GM23338 (cell line): ENCODE results near the gene HEXD. TPM values are rescaled to one million over a fixed set of nuclear protein-coding genes. Genes with fewer than 3 reads are reported as not detected.

Experiments used
- ATAC-seq: fragments of 200-7000 bp; cut with Tn5 transposase; 3 replicates; pipeline ENCODE4 v1.9.1; 2020
- DNase-seq: peaks from one replicate; pipeline ENCODE4 v3.0.0-alpha.2; 2015; ENCODE audit warnings: low spot score
- H2AFZ ChIP-seq: fragments of 200-600 bp; sonication (generic); 2 replicates; pipeline ENCODE4 v1.8.0; 2016; ENCODE audit warnings: antibody characterized with exemption, mild to moderate bottlenecking, moderate library complexity
- H3F3A ChIP-seq: fragments of 200-600 bp; sonication (generic); replicated peaks from 2 replicates; pipeline ENCODE4 v1.8.0; 2017; ENCODE audit warnings: antibody characterized with exemption, mixed run types, low read depth
- H3K27ac ChIP-seq: fragments of 200-600 bp; sonication (generic); 2 replicates; pipeline ENCODE4 v1.6.1; 2016; ENCODE audit warnings: low read depth
- H3K27me3 ChIP-seq: fragments of 200-600 bp; sonication (generic); 2 replicates; pipeline ENCODE4 v1.8.0; 2016; ENCODE audit warnings: mild to moderate bottlenecking, mixed run types, moderate library complexity; ENCODE audit not compliant: insufficient read depth
- H3K36me3 ChIP-seq: fragments of 200-600 bp; sonication (generic); 2 replicates; pipeline ENCODE4 v1.8.0; 2016; ENCODE audit warnings: mild to moderate bottlenecking; ENCODE audit not compliant: insufficient read depth
- H3K4me1 ChIP-seq: fragments of 200-600 bp; sonication (generic); 2 replicates; pipeline ENCODE4 v1.8.0; 2016; ENCODE audit warnings: mild to moderate bottlenecking, moderate library complexity; ENCODE audit not compliant: insufficient read depth
- H3K4me2 ChIP-seq: fragments of 200-600 bp; sonication (generic); 2 replicates; pipeline ENCODE4 v1.7.1; 2017; ENCODE audit warnings: mixed run types
- H3K4me3 ChIP-seq: fragments of 200-600 bp; sonication (generic); 2 replicates; pipeline ENCODE4 v1.6.1; 2016; ENCODE audit warnings: mixed run types
- H3K79me2 ChIP-seq: fragments of 200-600 bp; sonication (generic); replicated peaks from 2 replicates; pipeline ENCODE4 v1.8.0; 2017; ENCODE audit warnings: mild to moderate bottlenecking; ENCODE audit not compliant: insufficient read depth
- H3K9me2 ChIP-seq: fragments of 200-600 bp; sonication (generic); 2 replicates; pipeline ENCODE4 v1.8.0; 2017; ENCODE audit not compliant: insufficient read depth
- H4K20me1 ChIP-seq: fragments of 200-600 bp; sonication (generic); replicated peaks from 2 replicates; pipeline ENCODE4 v1.8.0; 2017; ENCODE audit warnings: mild to moderate bottlenecking; ENCODE audit not compliant: insufficient read depth
- H3K27ac Mint-ChIP-seq: 2 replicates; pipeline ENCODE4 v1.8.0; 2020; ENCODE audit warnings: inconsistent platforms, mild to moderate bottlenecking, moderate library complexity, mixed read lengths
- H3K27me3 Mint-ChIP-seq: 3 replicates; pipeline ENCODE4 v1.8.0; 2022; ENCODE audit warnings: low read depth, mild to moderate bottlenecking, moderate library complexity, mixed read lengths, inconsistent platforms; ENCODE audit not compliant: insufficient read depth, poor library complexity
- H3K36me3 Mint-ChIP-seq: 3 replicates; pipeline ENCODE4 v1.8.0; 2021; ENCODE audit warnings: low read depth, mild to moderate bottlenecking, inconsistent platforms, moderate library complexity, mixed read lengths
- H3K4me1 Mint-ChIP-seq: 3 replicates; pipeline ENCODE4 v1.8.0; 2020; ENCODE audit warnings: mild to moderate bottlenecking, inconsistent platforms, mixed read lengths
- H3K4me3 Mint-ChIP-seq: 3 replicates; pipeline ENCODE4 v1.8.0; 2021; ENCODE audit warnings: moderate library complexity, mild to moderate bottlenecking, inconsistent platforms, mixed read lengths
- H3K9me3 Mint-ChIP-seq: 3 replicates; pipeline ENCODE4 v1.8.0; 2020; ENCODE audit warnings: moderate library complexity, mild to moderate bottlenecking, inconsistent platforms, mixed read lengths
- CREB1 ChIP-seq: fragments of 250-450 bp; sonication (Bioruptor Pico); IDR thresholded peaks from 2 replicates; pipeline ENCODE4 v1.5.0; 2020; ENCODE audit warnings: low read depth, mild to moderate bottlenecking, moderate library complexity
- EZH2 ChIP-seq: fragments of 200-600 bp; sonication (generic); IDR thresholded peaks from one replicate; pipeline ENCODE4 v1.8.0; 2017; ENCODE audit warnings: antibody characterized with exemption, mild to moderate bottlenecking, low read depth; ENCODE audit not compliant: unreplicated experiment
- EZH2phosphoT487 ChIP-seq: fragments of 200-600 bp; sonication (generic); IDR thresholded peaks from one replicate; pipeline ENCODE4 v1.8.1; 2018; ENCODE audit warnings: antibody characterized with exemption; ENCODE audit not compliant: unreplicated experiment
- JUNB ChIP-seq: IDR thresholded peaks from one replicate; pipeline ENCODE4 v1.6.1; 2016; ENCODE audit warnings: antibody characterized with exemption; ENCODE audit not compliant: unreplicated experiment
- NANOG ChIP-seq: IDR thresholded peaks from 2 replicates; pipeline ENCODE4 v1.6.1; 2016; ENCODE audit warnings: antibody characterized with exemption, borderline replicate concordance
- POLR2AphosphoS5 ChIP-seq: IDR thresholded peaks from 2 replicates; pipeline ENCODE4 v1.6.1; 2016; ENCODE audit warnings: antibody characterized with exemption, low read depth
- STAT1 ChIP-seq: IDR thresholded peaks from one replicate; pipeline ENCODE4 v1.6.1; 2016; ENCODE audit warnings: antibody characterized with exemption; ENCODE audit not compliant: unreplicated experiment
- ZNF114 ChIP-seq: fragments of 250-450 bp; sonication (Bioruptor Pico); IDR thresholded peaks from 2 replicates; pipeline ENCODE4 v1.5.0; 2020; ENCODE audit warnings: mild to moderate bottlenecking, moderate library complexity
- ZNF331 ChIP-seq: fragments of 250-450 bp; sonication (Bioruptor Pico); IDR thresholded peaks from 2 replicates; pipeline ENCODE4 v1.5.0; 2020; ENCODE audit warnings: low read depth, mild to moderate bottlenecking, moderate library complexity
- polyA plus RNA-seq: library from polyadenylated mRNA; unstranded; fragments of >200 nt; fragmentation: Nextera tagmentation; extraction: Ambion mirVana; gene quantifications from 2 replicates; pipeline ENCODE4 v1.2.1, GENCODE V29; 2016
- total RNA-seq: library from RNA; depleted of rRNA; stranded (reverse); fragments of >200 nt; shearing (Covaris generic); gene quantifications from 2 replicates; pipeline ENCODE4 v1.2.3, GENCODE V29; 2014
- TF ChIP-seq, protein P1 (sequence below): fragments of 250-450 bp; sonication (Bioruptor Pico); IDR thresholded peaks from 2 replicates; pipeline ENCODE4 v1.5.0; 2020; ENCODE audit warnings: mild to moderate bottlenecking, moderate library complexity
- TF ChIP-seq, protein P2 (sequence below): IDR thresholded peaks from 2 replicates; pipeline ENCODE4 v1.6.1; 2016; ENCODE audit warnings: antibody characterized with exemption
- TF ChIP-seq, protein P3 (sequence below), 2 experiments: fragments of 200-600 bp in 1 of 2; sonication (generic) in 1 of 2; conservative IDR thresholded peaks; 2 replicates each; pipeline versions ENCODE4 v1.5.1 to v1.6.1; 2016 to 2017; ENCODE audit warnings: antibody characterized with exemption in 2 of 2, low read depth in 2 of 2, mild to moderate bottlenecking in 2 of 2, moderate library complexity in 1 of 2
- TF ChIP-seq, protein P4 (sequence below): IDR thresholded peaks from one replicate; pipeline ENCODE4 v1.6.1; 2018; ENCODE audit warnings: antibody characterized with exemption; ENCODE audit not compliant: unreplicated experiment

The HEXD gene
- total and polyA plus RNA-seq, 2 experiments from 2014 or later = 11.9 to 31.1 TPM

DNA sequence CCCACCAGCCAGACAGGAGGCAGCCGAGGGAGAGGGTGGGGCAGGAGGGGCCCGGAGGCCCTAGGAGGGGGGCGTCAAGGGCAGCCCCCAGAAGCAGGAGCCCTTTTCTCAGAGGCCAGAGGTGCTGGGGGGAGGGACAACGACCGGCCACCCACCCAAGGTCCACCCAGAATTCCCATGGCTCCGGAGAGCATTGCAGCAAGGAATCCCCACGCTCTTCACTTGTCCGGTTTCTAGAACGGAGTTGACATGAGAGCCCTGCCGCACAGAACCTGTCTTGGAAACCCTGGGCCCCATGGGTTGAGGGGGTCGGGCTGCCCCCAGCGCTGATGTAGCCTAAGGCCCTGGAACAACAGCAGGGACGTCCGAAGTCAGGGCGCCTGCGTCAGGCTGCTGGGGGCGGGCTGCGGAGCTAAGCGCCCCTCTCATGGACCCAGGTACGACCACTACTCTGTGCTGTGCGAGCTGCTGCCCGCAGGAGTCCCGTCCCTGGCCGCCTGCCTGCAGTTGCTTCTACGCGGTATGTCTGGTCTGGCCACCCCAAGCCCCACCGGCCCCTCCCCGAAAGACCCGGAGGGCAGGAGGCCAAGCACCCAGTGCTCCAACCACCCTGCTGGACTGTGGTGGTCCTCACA is 21.2 kb downstream of the HEXD start:
- Mint-ChIP-seq H3K27me3 (peaks cover 21% of the 10 kb centered on the region), H3K27ac (no peak overlapping the region), H3K36me3 (peaks cover 14% of the 10 kb centered on the region), H3K4me3 (no peak overlapping the region), H3K9me3 (no peaks in the 10 kb centered on the region), H3K4me1 (peaks cover 18% of the 10 kb centered on the region)
- Histone ChIP-seq H3K4me3 (no peak overlapping the region), H3K4me1 (peaks cover 5% of the 10 kb centered on the region), H3K9me2 (no peaks in the 10 kb centered on the region), H3K27me3 (no peaks in the 10 kb centered on the region), H4K20me1 (no peaks in the 10 kb centered on the region; the same call in 1 of the 2 replicates), H3F3A (0 out of 2 replicates have a peak, but pooled peaks cover 3% of the 10 kb centered on the region), H2AFZ (no peak overlapping the region), H3K36me3 (no peaks in the 10 kb centered on the region), H3K79me2 (no peaks in the 10 kb centered on the region), H3K27ac (no peak overlapping the region), H3K4me2 (no peak overlapping the region)
- ATAC-seq (peak; percentile 2; the same call in 1 of the 3 replicates), DNase-seq (no peak)
- TF ChIP-seq POLR2AphosphoS5 (no peak), STAT1 (no peak), NANOG (no peak), ZNF114 (CRISPR knock-in tag) (no peak), JUNB (no peak), CREB1 (CRISPR knock-in tag) (no peak), EZH2phosphoT487 (no peak), EZH2 (no peak), ZNF331 (no peak)
- TF ChIP-seq, protein P1, sequence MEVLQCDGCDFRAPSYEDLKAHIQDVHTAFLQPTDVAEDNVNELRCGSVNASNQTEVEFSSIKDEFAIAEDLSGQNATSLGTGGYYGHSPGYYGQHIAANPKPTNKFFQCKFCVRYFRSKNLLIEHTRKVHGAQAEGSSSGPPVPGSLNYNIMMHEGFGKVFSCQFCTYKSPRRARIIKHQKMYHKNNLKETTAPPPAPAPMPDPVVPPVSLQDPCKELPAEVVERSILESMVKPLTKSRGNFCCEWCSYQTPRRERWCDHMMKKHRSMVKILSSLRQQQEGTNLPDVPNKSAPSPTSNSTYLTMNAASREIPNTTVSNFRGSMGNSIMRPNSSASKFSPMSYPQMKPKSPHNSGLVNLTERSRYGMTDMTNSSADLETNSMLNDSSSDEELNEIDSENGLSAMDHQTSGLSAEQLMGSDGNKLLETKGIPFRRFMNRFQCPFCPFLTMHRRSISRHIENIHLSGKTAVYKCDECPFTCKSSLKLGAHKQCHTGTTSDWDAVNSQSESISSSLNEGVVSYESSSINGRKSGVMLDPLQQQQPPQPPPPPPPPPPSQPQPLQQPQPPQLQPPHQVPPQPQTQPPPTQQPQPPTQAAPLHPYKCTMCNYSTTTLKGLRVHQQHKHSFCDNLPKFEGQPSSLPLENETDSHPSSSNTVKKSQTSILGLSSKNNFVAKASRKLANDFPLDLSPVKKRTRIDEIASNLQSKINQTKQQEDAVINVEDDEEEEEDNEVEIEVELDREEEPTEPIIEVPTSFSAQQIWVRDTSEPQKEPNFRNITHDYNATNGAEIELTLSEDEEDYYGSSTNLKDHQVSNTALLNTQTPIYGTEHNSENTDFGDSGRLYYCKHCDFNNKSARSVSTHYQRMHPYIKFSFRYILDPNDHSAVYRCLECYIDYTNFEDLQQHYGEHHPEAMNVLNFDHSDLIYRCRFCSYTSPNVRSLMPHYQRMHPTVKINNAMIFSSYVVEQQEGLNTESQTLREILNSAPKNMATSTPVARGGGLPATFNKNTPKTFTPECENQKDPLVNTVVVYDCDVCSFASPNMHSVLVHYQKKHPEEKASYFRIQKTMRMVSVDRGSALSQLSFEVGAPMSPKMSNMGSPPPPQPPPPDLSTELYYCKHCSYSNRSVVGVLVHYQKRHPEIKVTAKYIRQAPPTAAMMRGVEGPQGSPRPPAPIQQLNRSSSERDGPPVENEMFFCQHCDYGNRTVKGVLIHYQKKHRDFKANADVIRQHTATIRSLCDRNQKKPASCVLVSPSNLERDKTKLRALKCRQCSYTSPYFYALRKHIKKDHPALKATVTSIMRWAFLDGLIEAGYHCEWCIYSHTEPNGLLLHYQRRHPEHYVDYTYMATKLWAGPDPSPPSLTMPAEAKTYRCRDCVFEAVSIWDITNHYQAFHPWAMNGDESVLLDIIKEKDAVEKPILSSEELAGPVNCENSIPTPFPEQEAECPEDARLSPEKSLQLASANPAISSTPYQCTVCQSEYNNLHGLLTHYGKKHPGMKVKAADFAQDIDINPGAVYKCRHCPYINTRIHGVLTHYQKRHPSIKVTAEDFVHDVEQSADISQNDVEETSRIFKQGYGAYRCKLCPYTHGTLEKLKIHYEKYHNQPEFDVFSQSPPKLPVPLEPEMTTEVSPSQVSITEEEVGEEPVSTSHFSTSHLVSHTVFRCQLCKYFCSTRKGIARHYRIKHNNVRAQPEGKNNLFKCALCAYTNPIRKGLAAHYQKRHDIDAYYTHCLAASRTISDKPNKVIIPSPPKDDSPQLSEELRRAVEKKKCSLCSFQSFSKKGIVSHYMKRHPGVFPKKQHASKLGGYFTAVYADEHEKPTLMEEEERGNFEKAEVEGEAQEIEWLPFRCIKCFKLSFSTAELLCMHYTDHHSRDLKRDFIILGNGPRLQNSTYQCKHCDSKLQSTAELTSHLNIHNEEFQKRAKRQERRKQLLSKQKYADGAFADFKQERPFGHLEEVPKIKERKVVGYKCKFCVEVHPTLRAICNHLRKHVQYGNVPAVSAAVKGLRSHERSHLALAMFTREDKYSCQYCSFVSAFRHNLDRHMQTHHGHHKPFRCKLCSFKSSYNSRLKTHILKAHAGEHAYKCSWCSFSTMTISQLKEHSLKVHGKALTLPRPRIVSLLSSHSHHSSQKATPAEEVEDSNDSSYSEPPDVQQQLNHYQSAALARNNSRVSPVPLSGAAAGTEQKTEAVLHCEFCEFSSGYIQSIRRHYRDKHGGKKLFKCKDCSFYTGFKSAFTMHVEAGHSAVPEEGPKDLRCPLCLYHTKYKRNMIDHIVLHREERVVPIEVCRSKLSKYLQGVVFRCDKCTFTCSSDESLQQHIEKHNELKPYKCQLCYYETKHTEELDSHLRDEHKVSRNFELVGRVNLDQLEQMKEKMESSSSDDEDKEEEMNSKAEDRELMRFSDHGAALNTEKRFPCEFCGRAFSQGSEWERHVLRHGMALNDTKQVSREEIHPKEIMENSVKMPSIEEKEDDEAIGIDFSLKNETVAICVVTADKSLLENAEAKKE (CRISPR knock-in tag) = no peak
- TF ChIP-seq, protein P2, sequence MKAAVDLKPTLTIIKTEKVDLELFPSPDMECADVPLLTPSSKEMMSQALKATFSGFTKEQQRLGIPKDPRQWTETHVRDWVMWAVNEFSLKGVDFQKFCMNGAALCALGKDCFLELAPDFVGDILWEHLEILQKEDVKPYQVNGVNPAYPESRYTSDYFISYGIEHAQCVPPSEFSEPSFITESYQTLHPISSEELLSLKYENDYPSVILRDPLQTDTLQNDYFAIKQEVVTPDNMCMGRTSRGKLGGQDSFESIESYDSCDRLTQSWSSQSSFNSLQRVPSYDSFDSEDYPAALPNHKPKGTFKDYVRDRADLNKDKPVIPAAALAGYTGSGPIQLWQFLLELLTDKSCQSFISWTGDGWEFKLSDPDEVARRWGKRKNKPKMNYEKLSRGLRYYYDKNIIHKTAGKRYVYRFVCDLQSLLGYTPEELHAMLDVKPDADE = no peak
- TF ChIP-seq, protein P3, sequence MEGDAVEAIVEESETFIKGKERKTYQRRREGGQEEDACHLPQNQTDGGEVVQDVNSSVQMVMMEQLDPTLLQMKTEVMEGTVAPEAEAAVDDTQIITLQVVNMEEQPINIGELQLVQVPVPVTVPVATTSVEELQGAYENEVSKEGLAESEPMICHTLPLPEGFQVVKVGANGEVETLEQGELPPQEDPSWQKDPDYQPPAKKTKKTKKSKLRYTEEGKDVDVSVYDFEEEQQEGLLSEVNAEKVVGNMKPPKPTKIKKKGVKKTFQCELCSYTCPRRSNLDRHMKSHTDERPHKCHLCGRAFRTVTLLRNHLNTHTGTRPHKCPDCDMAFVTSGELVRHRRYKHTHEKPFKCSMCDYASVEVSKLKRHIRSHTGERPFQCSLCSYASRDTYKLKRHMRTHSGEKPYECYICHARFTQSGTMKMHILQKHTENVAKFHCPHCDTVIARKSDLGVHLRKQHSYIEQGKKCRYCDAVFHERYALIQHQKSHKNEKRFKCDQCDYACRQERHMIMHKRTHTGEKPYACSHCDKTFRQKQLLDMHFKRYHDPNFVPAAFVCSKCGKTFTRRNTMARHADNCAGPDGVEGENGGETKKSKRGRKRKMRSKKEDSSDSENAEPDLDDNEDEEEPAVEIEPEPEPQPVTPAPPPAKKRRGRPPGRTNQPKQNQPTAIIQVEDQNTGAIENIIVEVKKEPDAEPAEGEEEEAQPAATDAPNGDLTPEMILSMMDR (conservative IDR thresholded peaks at IDR 0.05; ENCODE audit: low read depth in 2 of 2) = no peak
- TF ChIP-seq, protein P4, sequence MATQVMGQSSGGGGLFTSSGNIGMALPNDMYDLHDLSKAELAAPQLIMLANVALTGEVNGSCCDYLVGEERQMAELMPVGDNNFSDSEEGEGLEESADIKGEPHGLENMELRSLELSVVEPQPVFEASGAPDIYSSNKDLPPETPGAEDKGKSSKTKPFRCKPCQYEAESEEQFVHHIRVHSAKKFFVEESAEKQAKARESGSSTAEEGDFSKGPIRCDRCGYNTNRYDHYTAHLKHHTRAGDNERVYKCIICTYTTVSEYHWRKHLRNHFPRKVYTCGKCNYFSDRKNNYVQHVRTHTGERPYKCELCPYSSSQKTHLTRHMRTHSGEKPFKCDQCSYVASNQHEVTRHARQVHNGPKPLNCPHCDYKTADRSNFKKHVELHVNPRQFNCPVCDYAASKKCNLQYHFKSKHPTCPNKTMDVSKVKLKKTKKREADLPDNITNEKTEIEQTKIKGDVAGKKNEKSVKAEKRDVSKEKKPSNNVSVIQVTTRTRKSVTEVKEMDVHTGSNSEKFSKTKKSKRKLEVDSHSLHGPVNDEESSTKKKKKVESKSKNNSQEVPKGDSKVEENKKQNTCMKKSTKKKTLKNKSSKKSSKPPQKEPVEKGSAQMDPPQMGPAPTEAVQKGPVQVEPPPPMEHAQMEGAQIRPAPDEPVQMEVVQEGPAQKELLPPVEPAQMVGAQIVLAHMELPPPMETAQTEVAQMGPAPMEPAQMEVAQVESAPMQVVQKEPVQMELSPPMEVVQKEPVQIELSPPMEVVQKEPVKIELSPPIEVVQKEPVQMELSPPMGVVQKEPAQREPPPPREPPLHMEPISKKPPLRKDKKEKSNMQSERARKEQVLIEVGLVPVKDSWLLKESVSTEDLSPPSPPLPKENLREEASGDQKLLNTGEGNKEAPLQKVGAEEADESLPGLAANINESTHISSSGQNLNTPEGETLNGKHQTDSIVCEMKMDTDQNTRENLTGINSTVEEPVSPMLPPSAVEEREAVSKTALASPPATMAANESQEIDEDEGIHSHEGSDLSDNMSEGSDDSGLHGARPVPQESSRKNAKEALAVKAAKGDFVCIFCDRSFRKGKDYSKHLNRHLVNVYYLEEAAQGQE = no peak
